ENCODE measurements around the gene F2RL3. TPM values are rescaled to one million over a fixed set of nuclear protein-coding genes. Genes with fewer than 3 reads are reported as not detected.

F2RL3 gene
- total RNA-seq, 2 donors from 2014 or later: 1.6 to 2.1 TPM

- 87 to 95% methylated on average over 3 to 7 of the region's 10 CpGs for WGBS, 2 donors
- peaks cover 0 to 30% of the 10 kb centered on the region in 2 donors for H3K36me3 ChIP-seq (replicated peaks in 1 of 2; ENCODE audit: insufficient read depth in 1 of 2, low read depth in 2 of 2)
- no peak for TF ChIP-seq POLR2A (IDR thresholded peaks at IDR 0.05)
- TF ChIP-seq, protein P1, sequence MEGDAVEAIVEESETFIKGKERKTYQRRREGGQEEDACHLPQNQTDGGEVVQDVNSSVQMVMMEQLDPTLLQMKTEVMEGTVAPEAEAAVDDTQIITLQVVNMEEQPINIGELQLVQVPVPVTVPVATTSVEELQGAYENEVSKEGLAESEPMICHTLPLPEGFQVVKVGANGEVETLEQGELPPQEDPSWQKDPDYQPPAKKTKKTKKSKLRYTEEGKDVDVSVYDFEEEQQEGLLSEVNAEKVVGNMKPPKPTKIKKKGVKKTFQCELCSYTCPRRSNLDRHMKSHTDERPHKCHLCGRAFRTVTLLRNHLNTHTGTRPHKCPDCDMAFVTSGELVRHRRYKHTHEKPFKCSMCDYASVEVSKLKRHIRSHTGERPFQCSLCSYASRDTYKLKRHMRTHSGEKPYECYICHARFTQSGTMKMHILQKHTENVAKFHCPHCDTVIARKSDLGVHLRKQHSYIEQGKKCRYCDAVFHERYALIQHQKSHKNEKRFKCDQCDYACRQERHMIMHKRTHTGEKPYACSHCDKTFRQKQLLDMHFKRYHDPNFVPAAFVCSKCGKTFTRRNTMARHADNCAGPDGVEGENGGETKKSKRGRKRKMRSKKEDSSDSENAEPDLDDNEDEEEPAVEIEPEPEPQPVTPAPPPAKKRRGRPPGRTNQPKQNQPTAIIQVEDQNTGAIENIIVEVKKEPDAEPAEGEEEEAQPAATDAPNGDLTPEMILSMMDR (IDR thresholded peaks at IDR 0.05): no peak
- no peaks in the 10 kb centered on the region for H3K4me1 ChIP-seq
- no peak overlapping the region for H3K27ac ChIP-seq
- DNase-seq: no peak
- intact Hi-C loops (cut with DNase I): no loop called here
- no peaks in the 10 kb centered on the region for H3K27me3 ChIP-seq
- no peak for ATAC-seq
- H3K4me3 ChIP-seq: no peak overlapping the region
- H3K9me3 ChIP-seq: no peaks in the 10 kb centered on the region
Observed at GRCh38 chr19:16867211-16867610, 21.6 kb upstream of the F2RL3 start.

- Histone ChIP-seq H3K36me3 (replicated peaks in 1 of 2; ENCODE audit: insufficient read depth in 1 of 2, low read depth in 2 of 2) (peaks cover 0 to 20% of the 10 kb centered on the region in 2 donors), H3K27ac (no peak overlapping the region), H3K4me3 (no peak overlapping the region), H3K27me3 (no peaks in the 10 kb centered on the region), H3K4me1 (no peaks in the 10 kb centered on the region), H3K9me3 (no peaks in the 10 kb centered on the region)
- ATAC-seq (no peak), DNase-seq (no peak)
- WGBS, 2 donors: 95 to 96% methylated on average over 20 of the region's 20 CpGs
- intact Hi-C loops (cut with DNase I): no loop called here
- TF ChIP-seq POLR2A (IDR thresholded peaks at IDR 0.05): no peak
- TF ChIP-seq, protein P1 (IDR thresholded peaks at IDR 0.05): no peak
Observed at GRCh38 chr19:16868423-16869130, 20.2 kb upstream of the F2RL3 start.

DNA sequence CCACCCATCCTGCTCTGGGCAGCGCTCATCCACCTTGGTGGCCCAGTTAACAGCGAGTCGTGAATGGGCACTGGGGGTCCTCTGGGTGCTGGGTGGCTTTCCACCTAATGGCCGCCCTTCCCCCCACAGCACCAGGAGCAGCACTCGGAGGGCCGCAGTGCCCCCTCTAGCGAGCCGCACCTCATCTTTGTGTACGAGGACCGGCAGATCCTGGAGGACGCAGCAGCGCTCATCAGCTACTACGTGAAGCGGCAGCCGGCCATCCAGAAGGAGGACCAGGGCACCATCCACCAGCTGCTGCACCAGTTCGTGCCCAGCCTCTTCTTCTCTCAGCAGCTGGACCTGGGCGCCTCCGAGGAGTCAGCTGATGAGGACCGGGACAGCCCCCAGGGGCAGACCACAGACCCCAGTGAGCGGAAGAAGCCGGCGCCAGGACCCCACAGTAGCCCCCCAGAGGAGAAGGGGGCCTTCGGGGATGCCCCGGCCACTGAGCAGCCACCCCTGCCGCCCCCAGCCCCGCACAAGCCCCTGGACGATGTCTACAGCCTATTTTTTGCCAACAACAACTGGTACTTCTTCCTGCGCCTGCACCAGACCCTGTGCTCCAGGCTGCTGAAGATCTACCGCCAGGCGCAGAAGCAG is 19.3 kb upstream of the F2RL3 start:
- Histone ChIP-seq H3K4me1 (no peaks in the 10 kb centered on the region), H3K36me3 (replicated peaks in 1 of 2; ENCODE audit: insufficient read depth in 1 of 2, low read depth in 2 of 2) (peaks cover 0 to 17% of the 10 kb centered on the region in 2 donors), H3K27ac (no peak overlapping the region), H3K27me3 (no peaks in the 10 kb centered on the region), H3K4me3 (no peak overlapping the region), H3K9me3 (no peaks in the 10 kb centered on the region)
- TF ChIP-seq POLR2A (IDR thresholded peaks at IDR 0.05): no peak
- TF ChIP-seq, protein P1 (IDR thresholded peaks at IDR 0.05): no peak
- DNase-seq (no peak), ATAC-seq (no peak)
- intact Hi-C loops (cut with DNase I): no loop called here
- 96 to 97% methylated on average over 13 to 23 of the region's 30 CpGs for WGBS, 2 donors

GRCh38 chr19:16871871-16872270 is 16.9 kb upstream of the F2RL3 start:
- no peak for DNase-seq
- WGBS, 2 donors: 78 to 86% methylated on average over 7 of the region's 7 CpGs

More at GRCh38 chr19:16871871-16872270, 16.9 kb upstream of the F2RL3 start:
- TF ChIP-seq, protein P1 (IDR thresholded peaks at IDR 0.05): no peak
- no peak for TF ChIP-seq POLR2A (IDR thresholded peaks at IDR 0.05)
- Histone ChIP-seq H3K27ac (no peak overlapping the region), H3K4me3 (no peak overlapping the region), H3K4me1 (no peaks in the 10 kb centered on the region), H3K36me3 (replicated peaks in 1 of 2; ENCODE audit: insufficient read depth in 1 of 2, low read depth in 2 of 2) (peaks cover 10 to 13% of the 10 kb centered on the region in 2 donors), H3K27me3 (no peaks in the 10 kb centered on the region), H3K9me3 (no peaks in the 10 kb centered on the region)
- peak; percentile 25 for ATAC-seq
- intact Hi-C loops (cut with DNase I): no loop called here
